Right renal pelvis (tissue), 4 donors: ENCODE measurements around the gene KRTAP4-1. TPM values are rescaled to one million over a fixed set of nuclear protein-coding genes. Genes with fewer than 3 reads are reported as not detected.

Experiments
- polyA plus RNA-seq, 4 donors: library from polyadenylated mRNA; unstranded; fragments of 120-200 nt; gene quantifications; one replicate each; pipeline ENCODE4 v1.2.1, GENCODE V29; 2013; ENCODE audit not compliant: insufficient read length in 4 of 4

The KRTAP4-1 gene
- polyA plus RNA-seq, 4 donors: not detected

Other genes starting within 250 kb of the KRTAP4-1 start
- gene KRT23, start 247.3 kb downstream of the KRTAP4-1 start, polyA plus RNA-seq: 1 to 10 TPM in 3 of 4 donors, under 1 TPM in 1; 0.66 to 2.4 (median 1.8) TPM
- not detected for gene KRT39, start 218.0 kb downstream of the KRTAP4-1 start, polyA plus RNA-seq
- gene KRT40, start 200.6 kb downstream of the KRTAP4-1 start, polyA plus RNA-seq: under 1 TPM in 1 of 4 donors, not detected in 3; 0.03 TPM
- not detected for gene KRTAP3-3, start 190.7 kb downstream of the KRTAP4-1 start, polyA plus RNA-seq
- gene KRTAP3-2, start 185.0 kb downstream of the KRTAP4-1 start, polyA plus RNA-seq: not detected
- gene KRTAP3-1, start 175.8 kb downstream of the KRTAP4-1 start, polyA plus RNA-seq: not detected
- gene KRTAP1-5, start 157.7 kb downstream of the KRTAP4-1 start, polyA plus RNA-seq: not detected
- gene KRTAP1-4, start 154.7 kb downstream of the KRTAP4-1 start, polyA plus RNA-seq: not detected
- not detected for gene KRTAP1-3, start 150.0 kb downstream of the KRTAP4-1 start, polyA plus RNA-seq
- gene KRTAP1-1, start 143.5 kb downstream of the KRTAP4-1 start, polyA plus RNA-seq: not detected
- not detected for gene KRTAP2-1, start 137.6 kb downstream of the KRTAP4-1 start, polyA plus RNA-seq
- not detected for gene KRTAP2-2, start 129.7 kb downstream of the KRTAP4-1 start, polyA plus RNA-seq
- gene KRTAP2-3, start 124.8 kb downstream of the KRTAP4-1 start, polyA plus RNA-seq: not detected
- not detected for gene KRTAP2-4, start 119.0 kb downstream of the KRTAP4-1 start, polyA plus RNA-seq
- gene KRTAP4-7, start 100.8 kb downstream of the KRTAP4-1 start, polyA plus RNA-seq: not detected
- gene KRTAP4-8, start 86.8 kb downstream of the KRTAP4-1 start, polyA plus RNA-seq: not detected
- gene KRTAP4-16, start 82.7 kb downstream of the KRTAP4-1 start, polyA plus RNA-seq: not detected
- gene KRTAP4-9, start 79.5 kb downstream of the KRTAP4-1 start, polyA plus RNA-seq: not detected
- not detected for gene KRTAP4-11, start 66.5 kb downstream of the KRTAP4-1 start, polyA plus RNA-seq
- not detected for gene KRTAP4-12, start 60.7 kb downstream of the KRTAP4-1 start, polyA plus RNA-seq
- not detected for gene KRTAP4-6, start 44.4 kb downstream of the KRTAP4-1 start, polyA plus RNA-seq
- gene KRTAP4-5, start 35.1 kb downstream of the KRTAP4-1 start, polyA plus RNA-seq: not detected
- not detected for gene KRTAP4-4, start 24.2 kb downstream of the KRTAP4-1 start, polyA plus RNA-seq
- not detected for gene KRTAP4-3, start 16.7 kb downstream of the KRTAP4-1 start, polyA plus RNA-seq
- gene KRTAP4-2, start 6.7 kb downstream of the KRTAP4-1 start, polyA plus RNA-seq: not detected
- not detected for gene KRTAP9-1, start 5.0 kb upstream of the KRTAP4-1 start, polyA plus RNA-seq
- not detected for gene KRTAP9-2, start 41.7 kb upstream of the KRTAP4-1 start, polyA plus RNA-seq
- gene KRTAP9-3, start 47.5 kb upstream of the KRTAP4-1 start, polyA plus RNA-seq: not detected
- not detected for gene KRTAP9-8, start 53.1 kb upstream of the KRTAP4-1 start, polyA plus RNA-seq
- not detected for gene KRTAP9-4, start 64.8 kb upstream of the KRTAP4-1 start, polyA plus RNA-seq
- not detected for gene KRTAP9-9, start 70.5 kb upstream of the KRTAP4-1 start, polyA plus RNA-seq
- gene KRTAP9-6, start 80.5 kb upstream of the KRTAP4-1 start, polyA plus RNA-seq: under 1 TPM in 1 of 4 donors, not detected in 3; 0.05 TPM
- gene KRTAP9-7, start 90.8 kb upstream of the KRTAP4-1 start, polyA plus RNA-seq: not detected
- gene KRTAP29-1, start 117.9 kb upstream of the KRTAP4-1 start, polyA plus RNA-seq: not detected
- not detected for gene KRTAP16-1, start 124.4 kb upstream of the KRTAP4-1 start, polyA plus RNA-seq
- not detected for gene KRTAP17-1, start 130.8 kb upstream of the KRTAP4-1 start, polyA plus RNA-seq
- gene KRT33A, start 165.9 kb upstream of the KRTAP4-1 start, polyA plus RNA-seq: not detected
- under 1 TPM in 1 of 4 donors, not detected in 3; 0.03 TPM for gene KRT33B, start 184.9 kb upstream of the KRTAP4-1 start, polyA plus RNA-seq
- not detected for gene KRT34, start 197.4 kb upstream of the KRTAP4-1 start, polyA plus RNA-seq
- not detected for gene KRT31, start 212.7 kb upstream of the KRTAP4-1 start, polyA plus RNA-seq
- gene KRT37, start 239.7 kb upstream of the KRTAP4-1 start, polyA plus RNA-seq: not detected